CD4-positive, CD25-positive, alpha-beta regulatory T cell (primary cell): Measurements from ENCODE around the gene LYZ. TPM values are rescaled to one million over a fixed set of nuclear protein-coding genes. Genes with fewer than 3 reads are reported as not detected.

ENCODE experiments used
- ATAC-seq, 2 donors: fragments of 150-1000 bp; cut with Tn5 transposase; one replicate each; pipeline ENCODE4 v1.10.0; 2021; ENCODE audit warnings: low read depth in 2 of 2, moderate number of reproducible peaks in 2 of 2, moderate library complexity in 1 of 2
- DNase-seq, 3 donors: peaks; one replicate each; pipeline versions ENCODE4 v3.0.0 to v3.0.0-alpha.2; 2012 to 2022; ENCODE audit warnings: mixed read lengths in 1 of 3
- H3K27ac ChIP-seq: one replicate; pipeline ENCODE4 v1.7.0; 2013; ENCODE audit warnings: mild to moderate bottlenecking, low read length; ENCODE audit not compliant: insufficient read depth, poor library complexity, severe bottlenecking
- H3K27me3 ChIP-seq: one replicate; pipeline ENCODE4 v1.7.0; 2013; ENCODE audit warnings: low read length; ENCODE audit not compliant: control insufficient read depth, insufficient read depth
- H3K36me3 ChIP-seq: one replicate; pipeline ENCODE4 v1.7.0; 2013; ENCODE audit warnings: mild to moderate bottlenecking, low read length, moderate library complexity; ENCODE audit not compliant: control insufficient read depth, insufficient read depth
- H3K4me1 ChIP-seq: 2 replicates; pipeline ENCODE4 v1.7.0; 2013; ENCODE audit warnings: mild to moderate bottlenecking, low read length; ENCODE audit not compliant: insufficient read depth, control insufficient read depth, poor library complexity, severe bottlenecking
- H3K4me3 ChIP-seq: one replicate; pipeline ENCODE4 v1.7.0; 2013; ENCODE audit warnings: low read depth, mild to moderate bottlenecking, low read length, moderate library complexity
- H3K9me3 ChIP-seq, 2 experiments: 1 replicate in 1 of 2; 2 replicates in 1 of 2; pipeline ENCODE4 v1.7.0; 2013; ENCODE audit warnings: low read length in 2 of 2, mild to moderate bottlenecking in 1 of 2, moderate library complexity in 1 of 2; ENCODE audit not compliant: control insufficient read depth in 2 of 2
- H3K27ac Mint-ChIP-seq, 3 donors: one replicate each; pipeline ENCODE4 v1.8.0; 2020 to 2022; ENCODE audit warnings: mild to moderate bottlenecking in 3 of 3, mixed read lengths in 3 of 3, moderate library complexity in 2 of 3
- H3K27me3 Mint-ChIP-seq: one replicate; pipeline ENCODE4 v1.8.0; 2022; ENCODE audit warnings: mild to moderate bottlenecking, mixed read lengths
- H3K36me3 Mint-ChIP-seq: one replicate; pipeline ENCODE4 v1.8.0; 2020; ENCODE audit warnings: mixed read lengths
- H3K4me1 Mint-ChIP-seq, 4 donors: one replicate each; pipeline ENCODE4 v1.8.0; 2020 to 2022; ENCODE audit warnings: mixed read lengths in 4 of 4, mild to moderate bottlenecking in 1 of 4
- H3K4me3 Mint-ChIP-seq, 4 donors: one replicate each; pipeline ENCODE4 v1.8.0; 2020 to 2022; ENCODE audit warnings: mild to moderate bottlenecking in 4 of 4, mixed read lengths in 4 of 4, moderate library complexity in 3 of 4
- H3K9me3 Mint-ChIP-seq, 7 donors: one replicate each; pipeline ENCODE4 v1.8.0; 2020 to 2022; ENCODE audit warnings: mixed read lengths in 7 of 7, mild to moderate bottlenecking in 3 of 7, moderate library complexity in 2 of 7
- polyA plus RNA-seq, 4 donors: library from polyadenylated mRNA; unstranded; fragments of 300-500 nt; fragmentation: Illumina TruSeq; gene quantifications; one replicate each; pipeline ENCODE4 v1.2.3, GENCODE V29; 2021
- total RNA-seq: library from RNA; stranded (reverse); gene quantifications from one replicate; pipeline ENCODE4 v1.2.3, GENCODE V29; 2022

Gene LYZ
- total and polyA plus RNA-seq, 5 donors from 2014 or later = 0.95 to 17.6 (median 3.7) TPM

- H3K27ac ChIP-seq = no peak overlapping the region
- DNase-seq = no peak
- no peak for ATAC-seq
- H3K9me3 Mint-ChIP-seq = peaks cover 0 to 1% (median 0%) of the 10 kb centered on the region in 7 donors
- no peaks in the 10 kb centered on the region for H3K36me3 Mint-ChIP-seq
- H3K4me1 Mint-ChIP-seq = peaks cover 0 to 5% (median 3%) of the 10 kb centered on the region in 4 donors
- peaks cover 11% of the 10 kb centered on the region for H3K27me3 Mint-ChIP-seq
- H3K4me3 Mint-ChIP-seq = no peak overlapping the region
- H3K9me3 ChIP-seq = no peaks in the 10 kb centered on the region
- H3K36me3 ChIP-seq = no peaks in the 10 kb centered on the region
- peaks cover 12% of the 10 kb centered on the region for H3K27me3 ChIP-seq
- H3K4me3 ChIP-seq = no peak overlapping the region
- no peak overlapping the region for H3K27ac Mint-ChIP-seq
- no peaks in the 10 kb centered on the region for H3K4me1 ChIP-seq
Observed at GRCh38 chr12:69350777-69351176, 2.6 kb downstream of the LYZ start.

- H3K36me3 Mint-ChIP-seq = no peaks in the 10 kb centered on the region
- Histone ChIP-seq H3K27ac (no peak overlapping the region), H3K4me3 (no peak overlapping the region), H3K4me1 (no peaks in the 10 kb centered on the region), H3K27me3 (peaks cover 12% of the 10 kb centered on the region), H3K9me3 (no peaks in the 10 kb centered on the region), H3K36me3 (no peaks in the 10 kb centered on the region)
- peaks cover 0 to 5% (median 3%) of the 10 kb centered on the region in 4 donors for H3K4me1 Mint-ChIP-seq
- ATAC-seq = no peak
- no peak overlapping the region for H3K4me3 Mint-ChIP-seq
- H3K27me3 Mint-ChIP-seq = peaks cover 11% of the 10 kb centered on the region
- DNase-seq = no peak
- H3K27ac Mint-ChIP-seq = no peak overlapping the region
- H3K9me3 Mint-ChIP-seq = peaks cover 0 to 1% (median 0%) of the 10 kb centered on the region in 7 donors
Observed at GRCh38 chr12:69351462-69352236, 3.5 kb downstream of the LYZ start.

GRCh38 chr12:69352904-69353303 lies 4.7 kb downstream of the LYZ start:
- no peak overlapping the region for H3K4me3 ChIP-seq
- H3K9me3 ChIP-seq = no peaks in the 10 kb centered on the region
- H3K27me3 Mint-ChIP-seq = peaks cover 14% of the 10 kb centered on the region
- no peak overlapping the region for H3K4me3 Mint-ChIP-seq
- peaks cover 0 to 1% (median 0%) of the 10 kb centered on the region in 7 donors for H3K9me3 Mint-ChIP-seq
- H3K4me1 ChIP-seq = peaks cover 5% of the 10 kb centered on the region
- H3K27me3 ChIP-seq = peaks cover 12% of the 10 kb centered on the region
- no peaks in the 10 kb centered on the region for H3K36me3 Mint-ChIP-seq
- peaks cover 4 to 9% (median 5%) of the 10 kb centered on the region in 4 donors for H3K4me1 Mint-ChIP-seq
- DNase-seq (no peak), ATAC-seq (no peak)
- no peak overlapping the region for H3K27ac ChIP-seq
- no peaks in the 10 kb centered on the region for H3K36me3 ChIP-seq
- no peak overlapping the region for H3K27ac Mint-ChIP-seq

- Mint-ChIP-seq H3K9me3 (no peaks in the 10 kb centered on the region), H3K27ac (no peak overlapping the region), H3K36me3 (no peaks in the 10 kb centered on the region), H3K27me3 (peaks cover 14% of the 10 kb centered on the region), H3K4me1 (peaks cover 4 to 10% (median 7%) of the 10 kb centered on the region in 4 donors), H3K4me3 (no peak overlapping the region)
- H3K4me3 ChIP-seq = no peak overlapping the region
- H3K27me3 ChIP-seq = peaks cover 12% of the 10 kb centered on the region
- H3K9me3 ChIP-seq = no peaks in the 10 kb centered on the region
- peaks cover 7% of the 10 kb centered on the region for H3K4me1 ChIP-seq
- no peak for DNase-seq
- ATAC-seq = no peak
- no peaks in the 10 kb centered on the region for H3K36me3 ChIP-seq
- no peak overlapping the region for H3K27ac ChIP-seq
Observed at GRCh38 chr12:69354172-69354555, 6.0 kb downstream of the LYZ start.

GRCh38 chr12:69354556-69355187 lies 6.5 kb downstream of the LYZ start:
- no peak for DNase-seq
- Mint-ChIP-seq H3K36me3 (no peaks in the 10 kb centered on the region), H3K27me3 (peaks cover 14% of the 10 kb centered on the region), H3K4me3 (no peak overlapping the region), H3K4me1 (peaks cover 9 to 14% (median 12%) of the 10 kb centered on the region in 4 donors), H3K27ac (peak overlapping the region in 1 of 3 donors; percentile 8), H3K9me3 (no peaks in the 10 kb centered on the region)
- no peaks in the 10 kb centered on the region for H3K9me3 ChIP-seq
- H3K27me3 ChIP-seq = peaks cover 12% of the 10 kb centered on the region
- no peak overlapping the region for H3K27ac ChIP-seq
- no peaks in the 10 kb centered on the region for H3K36me3 ChIP-seq
- no peak overlapping the region for H3K4me3 ChIP-seq
- no peak for ATAC-seq
- H3K4me1 ChIP-seq = peaks cover 11% of the 10 kb centered on the region

- Mint-ChIP-seq H3K27ac (no peak overlapping the region), H3K4me3 (no peak overlapping the region)
Observed at GRCh38 chr12:69355363-69356028, 7.3 kb downstream of the LYZ start.

GRCh38 chr12:69359531-69360347 lies 11.6 kb downstream of the LYZ start, which contains the start of gene YEATS4:
Gene YEATS4 (plus strand): TSS chr12:69359743. CDS start chr12:69359973, 230 bp downstream.
- H3K4me1 ChIP-seq = peaks cover 30% of the 10 kb centered on the region
- peaks cover 6% of the 10 kb centered on the region for H3K36me3 ChIP-seq
- H3K27ac ChIP-seq = peak within 1 kb of the TSS; percentile 98
- Mint-ChIP-seq H3K9me3 (no peaks in the 10 kb centered on the region), H3K27me3 (peaks cover 4% of the 10 kb centered on the region), H3K27ac (peak within 1 kb of the TSS; percentile 88 to 94 (median 90)), H3K4me1 (peaks cover 19 to 39% (median 28%) of the 10 kb centered on the region in 4 donors), H3K4me3 (peak within 1 kb of the TSS; percentile 82 to 95 (median 92)), H3K36me3 (peaks cover 6% of the 10 kb centered on the region)
- peak; percentile 79 to 94 (median 87) for DNase-seq
- peak within 1 kb of the TSS; percentile 98 for H3K4me3 ChIP-seq
- no peaks in the 10 kb centered on the region for H3K9me3 ChIP-seq
- peak; percentile 81 to 83 for ATAC-seq
- H3K27me3 ChIP-seq = peaks cover 3% of the 10 kb centered on the region

More at GRCh38 chr12:69355363-69356028, 7.3 kb downstream of the LYZ start:
- H3K27ac ChIP-seq = no peak overlapping the region
- H3K4me3 ChIP-seq = no peak overlapping the region
- Mint-ChIP-seq H3K9me3 (no peaks in the 10 kb centered on the region), H3K27me3 (peaks cover 11% of the 10 kb centered on the region), H3K4me1 (peaks cover 10 to 19% (median 16%) of the 10 kb centered on the region in 4 donors), H3K36me3 (no peaks in the 10 kb centered on the region)
- no peaks in the 10 kb centered on the region for H3K9me3 ChIP-seq
- DNase-seq (no peak), ATAC-seq (no peak)
- no peaks in the 10 kb centered on the region for H3K36me3 ChIP-seq
- peaks cover 15% of the 10 kb centered on the region for H3K4me1 ChIP-seq
- H3K27me3 ChIP-seq = peaks cover 12% of the 10 kb centered on the region
